Measurements from ENCODE around the gene ADCY3.

The ADCY3 gene

DNA sequence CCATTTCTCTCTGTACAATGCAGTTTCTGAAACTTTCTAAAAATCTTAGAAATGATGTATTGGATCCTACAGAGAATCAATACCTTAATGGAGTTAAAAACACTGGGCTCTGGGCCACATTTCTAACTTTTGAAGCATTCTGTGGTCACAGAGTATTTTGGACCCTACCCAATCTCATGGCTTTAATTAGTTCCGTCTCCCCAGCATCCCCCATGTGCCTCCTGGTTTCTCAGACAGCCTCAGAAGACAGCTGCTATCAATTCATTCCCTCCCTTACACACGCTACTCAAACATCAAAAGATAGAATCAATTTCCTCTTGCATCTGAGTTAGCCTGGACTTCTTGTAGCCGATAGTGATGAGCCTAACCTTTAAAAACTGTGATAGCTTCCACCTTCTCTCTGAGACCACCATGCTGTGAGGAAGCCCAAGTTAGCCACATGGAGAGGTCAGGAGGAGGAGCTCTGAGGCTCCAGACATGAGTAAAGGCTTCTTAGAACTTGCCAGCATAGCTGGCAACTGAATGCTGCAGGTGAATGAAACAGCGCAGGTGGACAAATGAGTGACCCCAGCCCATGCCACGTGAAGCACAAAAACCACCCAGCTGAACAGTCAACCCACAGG, 10.4 kb downstream of the ADCY3 start:
- DNase-seq (ENCODE audit: low read depth) = no peak
- no peak overlapping the region for H3K4me3 ChIP-seq (ENCODE audit: low read depth, low read length)
- TF ChIP-seq CTCF (IDR thresholded peaks at IDR 0.05; ENCODE audit: low read depth, low read length, missing control alignments) = no peak

DNA sequence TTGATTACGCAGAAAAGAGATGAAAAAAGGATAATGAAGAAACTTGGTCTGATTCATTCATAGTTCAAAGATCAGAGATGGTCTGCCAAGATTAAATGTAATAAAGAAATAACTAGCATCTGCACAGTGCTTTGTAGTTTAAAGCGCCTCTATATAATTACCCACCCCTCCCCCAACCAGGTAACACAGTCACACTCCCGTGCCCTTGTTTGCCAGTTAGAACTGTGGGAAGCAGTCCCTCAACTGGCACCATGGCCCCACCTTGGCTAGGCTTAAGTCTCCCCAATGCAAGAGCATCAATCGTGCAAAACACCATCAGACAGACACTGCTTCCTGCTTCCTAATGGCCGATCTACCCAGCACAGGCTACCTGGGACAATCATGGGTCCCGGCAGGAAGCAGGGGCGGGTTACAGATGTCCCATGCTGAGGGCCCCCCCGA, 11.6 kb downstream of the ADCY3 start:
- no peak overlapping the region for H3K4me3 ChIP-seq (ENCODE audit: low read depth, low read length)
- no peak for TF ChIP-seq CTCF (IDR thresholded peaks at IDR 0.05; ENCODE audit: low read depth, low read length, missing control alignments)
- DNase-seq (ENCODE audit: low read depth) = no peak

GRCh38 chr2:24907116-24907515, 12.9 kb downstream of the ADCY3 start:
- no peak overlapping the region for H3K4me3 ChIP-seq (ENCODE audit: low read depth, low read length)
- TF ChIP-seq CTCF (IDR thresholded peaks at IDR 0.05; ENCODE audit: low read depth, low read length, missing control alignments) = no peak
- no peak for DNase-seq (ENCODE audit: low read depth)

GRCh38 chr2:24906466-24906865, 13.6 kb downstream of the ADCY3 start:
- no peak for DNase-seq (ENCODE audit: low read depth)
- TF ChIP-seq CTCF (IDR thresholded peaks at IDR 0.05; ENCODE audit: low read depth, low read length, missing control alignments) = no peak
- no peak overlapping the region for H3K4me3 ChIP-seq (ENCODE audit: low read depth, low read length)

GRCh38 chr2:24903161-24904103, 16.6 kb downstream of the ADCY3 start:
- TF ChIP-seq CTCF (IDR thresholded peaks at IDR 0.05; ENCODE audit: low read depth, low read length, missing control alignments) = no peak
- no peak overlapping the region for H3K4me3 ChIP-seq (ENCODE audit: low read depth, low read length)
- no peak for DNase-seq (ENCODE audit: low read depth)

- TF ChIP-seq CTCF (IDR thresholded peaks at IDR 0.05; ENCODE audit: low read depth, low read length, missing control alignments) = no peak
- no peak overlapping the region for H3K4me3 ChIP-seq (ENCODE audit: low read depth, low read length)
- DNase-seq (ENCODE audit: low read depth) = no peak
Observed at GRCh38 chr2:24899361-24899910, 20.6 kb downstream of the ADCY3 start.

Measured in GM12864 (cell line).